ENCODE results near the gene PSPN.

GRCh38 chr19:6376512-6377190 is 918 bp upstream of the PSPN start:
- TF ChIP-seq CTCF (IDR thresholded peaks at IDR 0.05; ENCODE audit: low read depth, low read length) (no peak), POLR2A (IDR thresholded peaks at IDR 0.05; ENCODE audit: extremely low read depth, insufficient read length) (no peak), MAX (IDR thresholded peaks at IDR 0.05; ENCODE audit: low read depth, low read length) (no peak), MYC (IDR thresholded peaks at IDR 0.05; ENCODE audit: low read depth, low read length) (no peak)

All from NB4 (cell line).